NAMALWA (cell line): ENCODE data around the gene CRISPLD2.

Experiments used
- DNase-seq: peaks from one replicate; pipeline ENCODE4 v3.0.0-alpha.2; 2015; ENCODE audit warnings: low spot score

The CRISPLD2 gene

DNA sequence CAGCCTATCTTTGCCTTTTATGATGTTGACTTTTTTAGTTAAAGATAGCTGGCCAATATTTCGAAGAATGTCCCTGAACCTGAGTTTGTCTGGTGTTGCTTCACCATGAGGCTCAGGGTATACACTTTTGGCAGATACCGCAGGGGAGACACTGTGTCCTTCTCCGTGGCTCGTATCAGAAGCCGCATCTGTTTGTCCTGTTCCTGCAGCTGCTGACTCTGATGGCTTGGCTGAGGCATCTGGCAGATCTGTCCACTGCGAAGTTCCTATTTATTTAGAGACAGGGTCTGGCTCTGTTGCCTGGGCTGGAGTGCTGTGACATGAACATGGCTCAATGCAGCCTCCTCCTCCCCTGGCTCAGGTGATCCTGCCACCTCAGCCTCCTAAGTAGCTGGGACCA, 93.5 kb downstream of the CRISPLD2 start:
- no peak for DNase-seq

DNA sequence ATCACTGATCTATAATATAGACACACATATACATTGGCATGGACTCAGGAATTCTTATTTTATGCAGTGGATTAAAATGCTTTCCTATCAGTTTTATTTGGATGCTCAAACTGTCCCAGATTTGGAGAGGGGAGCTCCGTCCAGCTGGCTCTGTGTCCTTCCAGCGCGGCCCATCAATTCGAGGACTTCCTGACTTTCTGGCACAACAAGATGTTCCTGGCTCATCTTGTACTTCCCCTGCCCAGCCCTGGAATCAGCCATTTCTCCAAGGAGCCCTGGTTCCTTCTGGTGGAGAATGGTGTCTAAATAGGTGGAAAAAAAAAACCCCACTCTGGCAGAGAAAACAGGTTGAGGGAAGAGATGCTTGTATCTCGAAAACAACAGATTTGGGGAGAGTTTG, 94.5 kb downstream of the CRISPLD2 start:
- DNase-seq, result no peak

DNA sequence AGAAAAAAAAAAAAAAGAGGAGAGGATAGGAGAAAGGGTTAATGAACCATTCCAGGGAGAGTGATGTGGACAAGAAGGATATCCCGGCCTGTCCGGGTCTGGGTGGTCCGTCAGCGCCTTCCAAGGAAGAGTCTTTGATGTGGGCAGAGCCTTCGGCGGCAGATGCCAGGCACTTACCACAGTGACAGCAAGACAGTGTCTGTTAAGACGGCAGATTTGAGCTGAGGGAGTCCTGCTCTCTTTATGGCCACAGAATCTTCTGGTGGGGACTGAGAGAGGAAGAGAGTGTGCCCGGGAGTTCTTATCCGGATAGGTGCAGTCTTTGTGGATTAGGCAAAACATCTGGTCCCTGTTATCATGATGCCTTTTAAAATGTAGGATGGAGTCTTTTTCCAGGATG, 96.4 kb downstream of the CRISPLD2 start:
- DNase-seq, result no peak

DNA sequence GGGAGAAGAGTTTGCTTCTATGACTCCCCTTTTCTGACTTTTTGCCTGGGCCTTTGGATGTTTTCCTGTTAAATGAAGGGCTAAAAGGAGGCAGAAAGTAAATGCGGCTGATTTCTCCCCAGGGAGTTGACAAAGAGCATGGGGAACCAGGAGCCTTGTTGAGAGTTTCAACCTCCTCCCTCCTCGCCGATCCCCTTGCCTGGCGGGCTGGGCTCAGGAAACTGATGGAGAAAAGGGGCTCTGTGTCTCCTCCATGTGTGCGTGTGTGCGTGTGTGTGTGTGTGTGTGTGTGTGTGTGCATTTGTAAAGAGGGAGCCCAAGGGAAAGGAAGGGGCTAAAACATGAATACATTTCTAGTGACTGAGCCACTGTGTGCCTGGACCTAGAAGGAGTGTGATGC, 97.1 kb downstream of the CRISPLD2 start:
- no peak for DNase-seq

DNA sequence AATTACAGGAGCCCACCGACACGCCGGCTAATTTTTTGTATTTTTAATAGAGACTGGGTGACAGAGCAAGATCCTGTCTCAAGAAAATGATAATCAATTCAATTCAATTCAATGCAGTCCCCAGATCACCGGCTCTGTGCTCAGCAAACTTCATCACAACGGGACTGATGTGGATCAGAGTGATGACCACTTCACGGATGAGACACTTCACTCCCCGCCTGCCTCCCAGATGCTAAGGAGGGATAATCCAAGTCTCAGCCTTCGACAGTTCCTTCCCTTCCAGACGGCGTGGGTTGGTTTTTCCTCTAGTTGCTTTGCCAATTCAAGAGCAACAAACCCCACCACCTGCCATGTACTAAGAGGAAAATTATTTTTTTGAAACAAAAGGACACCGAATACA, 97.7 kb downstream of the CRISPLD2 start:
- no peak for DNase-seq

DNA sequence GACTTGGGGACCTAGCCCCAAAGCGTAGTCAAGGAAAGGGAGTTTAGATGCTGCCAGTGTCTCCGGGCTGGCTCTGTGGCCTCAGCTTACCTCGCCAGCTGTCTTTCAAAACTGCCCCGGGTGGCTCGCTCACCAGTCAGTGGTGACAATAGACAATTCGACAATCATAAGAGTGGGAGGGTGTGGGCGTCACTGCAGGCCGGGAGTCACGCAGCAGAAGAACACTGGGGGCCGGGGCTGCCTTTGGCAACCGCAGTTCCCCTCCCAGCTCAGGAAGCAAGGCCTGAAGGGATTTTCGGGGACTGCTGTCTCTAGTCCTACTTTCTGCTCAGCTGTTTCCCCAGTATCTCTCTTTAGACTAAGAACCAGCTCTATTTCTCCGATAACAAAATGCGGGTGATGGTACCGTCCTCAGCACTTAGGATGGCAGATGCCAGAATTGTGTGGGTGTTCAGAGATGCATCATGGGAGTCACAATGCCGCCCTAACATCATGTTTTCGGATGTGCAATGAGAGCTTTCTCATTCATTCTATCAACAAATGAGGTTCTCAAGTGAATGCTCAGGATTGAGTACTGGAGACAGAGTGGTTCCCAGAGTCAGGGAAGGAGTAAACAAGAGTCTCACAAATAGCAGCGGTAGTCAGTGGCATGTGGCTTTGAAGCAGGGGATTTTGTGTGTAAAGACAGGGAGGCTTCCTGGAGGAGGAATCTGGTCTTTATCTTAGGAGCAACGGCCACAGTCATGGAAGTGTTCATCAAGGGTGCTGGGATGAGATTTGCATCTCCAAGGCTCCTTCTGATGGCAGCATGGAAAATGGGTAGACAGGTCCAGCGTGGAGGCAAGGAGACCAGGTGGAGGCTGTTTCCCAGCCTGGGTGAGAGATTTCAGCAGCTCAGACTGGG, 98.5 kb downstream of the CRISPLD2 start:
- no peak for DNase-seq

DNA sequence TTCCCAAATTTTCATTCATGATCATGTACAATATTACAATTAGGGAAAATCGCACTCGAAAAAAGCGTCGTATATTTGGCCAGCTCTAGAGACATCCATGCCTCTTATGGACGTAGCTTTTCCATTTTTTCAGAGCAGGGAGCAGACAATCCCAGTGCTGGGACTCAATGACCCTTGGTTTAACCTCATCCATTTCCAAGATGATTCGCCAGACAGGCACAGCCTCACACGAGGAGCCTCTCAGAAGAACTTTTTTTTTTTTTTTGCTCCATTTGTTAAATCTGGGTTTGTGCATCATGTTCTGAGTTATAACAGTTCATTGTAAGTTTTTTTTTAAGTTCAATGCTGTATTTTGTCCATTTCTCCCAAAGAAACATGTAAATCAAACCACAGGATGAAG, 99.5 kb downstream of the CRISPLD2 start:
- no peak for DNase-seq

DNA sequence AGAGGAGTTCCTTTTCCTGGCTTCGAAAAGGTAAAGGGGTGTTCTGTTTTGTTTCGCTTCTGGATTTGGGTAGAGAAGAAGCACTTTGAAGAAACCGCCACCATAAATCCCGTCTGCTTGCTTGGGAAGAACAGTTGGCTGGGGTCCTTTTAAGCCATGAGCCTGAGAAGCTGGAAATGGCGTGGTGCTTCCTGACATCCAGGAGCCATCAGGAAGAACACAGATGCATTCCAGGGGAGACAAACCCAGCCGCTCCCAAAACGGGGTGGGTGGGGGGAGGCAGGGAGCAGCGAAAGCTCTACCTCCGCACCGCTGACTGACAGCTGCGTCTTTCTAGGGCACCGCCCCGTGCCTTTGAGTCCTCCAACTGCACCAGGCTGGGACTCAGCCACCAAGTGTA, 99.9 kb downstream of the CRISPLD2 start:
- DNase-seq, result no peak

DNA sequence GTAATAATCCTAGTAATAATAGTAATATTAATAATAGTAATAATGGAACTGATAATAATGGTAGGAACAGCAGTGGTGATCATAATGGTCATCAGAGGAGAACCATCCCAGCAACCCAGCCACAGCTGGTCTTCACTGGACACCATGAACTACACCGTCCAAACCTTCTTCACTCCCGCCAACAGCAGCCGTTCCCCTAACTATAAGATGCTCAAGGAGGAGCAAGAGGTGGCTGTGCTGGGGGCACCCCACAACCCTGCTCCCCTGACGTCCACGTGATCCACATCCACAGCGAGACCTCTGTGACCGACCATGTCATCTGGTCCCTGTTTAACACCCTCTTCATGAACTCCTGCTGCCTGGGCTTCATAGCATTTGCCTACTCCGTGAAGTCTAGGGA, 100.5 kb downstream of the CRISPLD2 start:
- no peak for DNase-seq

DNA sequence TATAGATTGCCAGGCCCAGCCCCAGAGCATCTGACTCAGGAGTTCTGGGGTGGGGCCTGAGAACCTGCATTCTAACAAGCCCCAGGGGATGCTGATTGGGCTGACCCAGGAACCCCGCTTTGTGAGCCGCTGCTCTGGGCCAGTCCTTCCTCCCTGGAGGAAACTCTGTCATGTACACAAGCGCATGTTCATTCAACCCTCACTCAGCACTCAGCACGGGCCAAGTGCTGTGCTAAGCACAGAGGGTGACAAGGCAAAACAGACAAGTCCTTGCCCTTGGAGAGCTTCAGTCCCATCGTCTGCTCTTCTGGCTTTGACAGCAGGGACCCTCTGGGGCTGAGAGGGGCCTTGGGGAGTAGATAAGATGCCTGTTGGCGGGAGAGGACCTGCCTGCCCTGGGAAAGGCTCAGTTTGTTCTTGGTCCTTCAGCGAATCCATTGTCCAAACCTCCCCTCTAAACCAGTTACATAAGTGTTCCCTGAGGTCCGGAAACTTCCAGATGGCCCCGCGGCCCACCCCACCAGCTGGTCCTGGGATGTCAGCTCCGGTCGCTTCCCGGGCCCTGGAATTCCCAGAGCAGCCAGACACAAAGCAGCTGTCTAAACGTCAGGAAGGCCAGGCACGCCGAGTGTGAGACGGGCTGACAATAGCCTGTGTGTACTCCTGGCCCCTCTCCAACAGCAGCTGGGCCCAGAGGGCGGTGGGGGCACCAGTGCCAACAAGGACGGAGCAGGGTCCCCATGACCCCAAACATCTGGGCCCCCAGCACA, 102.8 kb downstream of the CRISPLD2 start:
- peak; percentile 20 for DNase-seq

DNA sequence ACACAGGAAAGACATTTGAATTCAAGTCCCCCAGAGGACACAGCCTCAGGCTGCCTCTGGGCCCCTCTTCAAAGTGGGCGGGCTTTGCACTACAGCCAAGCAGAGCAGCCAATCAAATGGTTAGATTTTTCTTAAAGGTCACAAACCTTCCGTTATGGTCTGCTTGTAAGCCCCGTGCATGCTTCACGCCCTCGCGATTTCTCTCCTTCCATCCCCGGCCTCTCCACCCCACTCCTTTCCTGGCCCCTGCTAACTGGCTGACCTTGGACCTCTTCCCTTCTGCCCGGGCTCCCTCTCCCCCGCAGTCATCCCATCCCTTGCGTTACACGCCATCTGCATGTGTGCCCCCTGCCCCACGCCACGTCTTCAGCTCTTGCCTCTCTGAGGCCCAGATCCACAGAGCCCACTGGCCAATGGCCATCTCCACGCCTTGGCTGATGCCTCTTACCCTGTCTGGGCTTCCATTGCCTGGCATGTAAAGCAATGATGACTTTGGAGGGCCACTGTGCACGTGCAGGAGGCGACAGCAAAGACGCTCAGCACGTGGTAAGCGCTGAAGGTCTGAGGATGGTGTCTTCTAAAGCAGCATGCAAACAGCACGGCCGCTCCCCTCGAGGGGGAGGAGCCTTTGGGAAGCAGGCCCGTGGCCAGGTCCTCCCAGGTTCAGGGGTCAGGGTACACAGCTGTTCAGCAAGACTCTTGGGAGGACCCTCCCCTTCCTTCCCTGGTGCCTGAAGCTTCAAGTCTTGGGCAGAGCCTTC, 104.7 kb downstream of the CRISPLD2 start:
- DNase-seq, result peak; percentile 15

DNA sequence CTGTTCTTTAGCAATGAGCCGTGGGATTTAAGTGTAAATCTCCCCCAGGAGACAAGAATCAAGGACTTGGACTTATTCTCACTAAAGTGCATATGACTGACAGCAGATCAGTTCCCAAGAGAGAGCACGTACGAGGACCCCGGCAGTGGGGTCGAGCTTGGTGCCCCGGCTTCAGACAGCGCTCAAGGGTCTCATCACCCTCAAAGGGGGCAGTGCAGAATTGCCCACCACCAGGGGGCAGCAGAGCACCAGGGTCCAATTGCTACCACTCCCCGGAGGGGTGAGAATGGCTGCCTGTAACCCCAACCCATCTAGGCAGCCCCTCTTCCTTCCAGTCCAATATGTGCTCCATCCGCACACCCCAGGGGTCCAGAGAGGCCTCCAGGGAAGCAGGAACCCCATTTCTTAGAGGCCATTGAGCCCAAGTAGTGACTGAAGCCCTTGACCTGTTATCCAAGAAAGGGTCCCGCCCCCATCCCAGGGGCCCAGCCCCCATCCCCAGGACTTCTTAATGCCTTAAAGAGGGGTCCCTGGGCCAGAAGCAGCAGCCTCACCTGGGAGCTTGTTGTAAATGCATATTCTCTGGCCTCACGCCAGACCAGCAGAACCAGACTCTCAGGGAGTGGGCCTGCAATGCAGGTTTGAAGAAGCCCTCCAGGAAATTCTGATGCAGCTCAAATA, 105.4 kb downstream of the CRISPLD2 start:
- peak; percentile 74 for DNase-seq

DNA sequence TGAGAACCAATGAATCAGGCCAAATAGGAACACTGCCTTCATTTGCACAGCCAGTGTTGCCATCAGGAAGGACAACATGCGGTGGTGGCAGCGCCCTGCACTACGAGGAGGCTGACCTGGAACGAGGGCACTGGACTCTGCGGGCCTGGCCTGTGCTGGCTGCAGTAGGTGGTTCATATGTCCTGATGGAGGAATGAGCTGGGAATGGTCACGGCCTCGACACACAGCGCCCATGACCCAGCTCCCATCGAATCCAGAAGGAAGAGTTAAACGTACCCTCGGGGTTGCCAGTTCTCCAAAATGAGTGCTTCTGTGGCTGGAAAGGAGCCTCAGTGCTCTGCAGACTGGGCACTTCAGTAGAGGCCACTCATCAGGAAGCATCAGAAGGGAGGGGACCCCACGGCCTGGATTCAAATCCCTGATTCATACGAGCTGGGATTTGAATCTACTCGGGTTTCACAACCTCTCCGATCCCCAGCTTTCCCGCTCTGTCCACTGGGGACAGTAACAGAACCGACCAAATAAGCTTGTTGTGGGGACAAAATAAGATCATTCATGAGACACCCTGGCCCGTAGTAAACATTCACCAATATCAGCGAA, 106.1 kb downstream of the CRISPLD2 start:
- no peak for DNase-seq

DNA sequence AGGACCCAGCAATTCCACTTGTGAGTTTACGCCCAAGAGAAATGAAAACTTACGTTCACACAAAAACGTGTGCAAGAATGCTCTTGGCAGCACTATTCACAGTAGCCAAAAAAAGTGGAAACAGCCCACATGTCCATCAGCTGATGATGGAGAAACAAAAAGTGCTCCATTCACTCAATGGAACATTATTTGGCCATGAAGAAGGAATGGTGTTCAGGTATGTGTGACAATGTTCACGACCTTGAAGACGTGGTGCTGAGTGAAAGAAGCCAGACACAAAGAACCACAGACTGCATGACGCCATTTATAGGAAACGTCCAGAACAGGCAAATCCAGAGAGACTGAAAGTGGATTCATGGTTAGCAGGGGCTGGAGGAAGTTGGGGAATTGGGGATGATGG, 106.7 kb downstream of the CRISPLD2 start:
- no peak for DNase-seq

DNA sequence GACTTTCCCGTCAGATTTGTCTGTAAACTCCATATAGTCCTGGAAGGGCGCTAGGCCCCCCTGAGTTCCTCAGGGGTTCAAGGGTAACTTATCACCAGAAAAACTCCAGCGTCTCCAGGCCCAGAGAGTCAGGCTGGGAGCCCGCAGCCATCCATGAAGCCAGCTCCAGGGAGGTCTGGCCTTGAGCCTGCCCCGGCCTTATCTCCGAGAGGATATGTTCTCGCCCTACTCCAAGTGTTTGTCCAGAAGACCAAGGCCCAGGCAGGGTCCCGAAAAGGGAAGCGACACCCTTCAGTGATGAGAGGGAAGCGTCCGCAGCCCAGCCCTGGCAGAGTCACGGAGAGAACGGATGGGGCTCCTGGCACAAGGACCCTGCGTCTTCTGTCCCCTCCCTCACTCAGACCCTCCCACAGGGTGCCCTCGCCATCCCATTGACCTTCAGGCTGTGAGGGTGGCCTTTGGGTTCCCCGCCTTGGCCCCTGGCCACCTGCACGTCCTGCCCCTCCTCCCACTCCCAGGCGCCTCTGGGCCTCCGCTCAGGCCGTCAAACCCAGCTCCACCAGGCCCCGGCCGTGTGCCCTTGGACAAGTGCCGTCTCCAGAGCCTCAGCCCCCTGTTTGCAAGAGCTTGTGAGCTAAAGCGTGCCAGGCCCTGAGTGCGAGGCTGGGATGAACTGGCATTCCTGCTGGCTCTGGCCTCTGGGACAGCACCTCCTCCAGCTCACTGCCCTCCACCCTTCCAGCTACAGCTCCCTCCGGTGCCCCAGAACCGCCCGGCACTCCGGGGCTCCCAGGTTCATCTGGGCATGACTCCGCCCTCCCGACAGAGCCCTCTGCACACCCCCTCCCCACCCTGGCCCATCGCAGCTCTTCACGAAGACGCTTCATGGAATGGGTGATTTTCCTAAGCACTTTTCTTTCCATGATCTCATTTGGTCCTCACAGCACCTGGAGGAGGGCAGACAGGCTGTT, 108.1 kb downstream of the CRISPLD2 start:
- no peak for DNase-seq

DNA sequence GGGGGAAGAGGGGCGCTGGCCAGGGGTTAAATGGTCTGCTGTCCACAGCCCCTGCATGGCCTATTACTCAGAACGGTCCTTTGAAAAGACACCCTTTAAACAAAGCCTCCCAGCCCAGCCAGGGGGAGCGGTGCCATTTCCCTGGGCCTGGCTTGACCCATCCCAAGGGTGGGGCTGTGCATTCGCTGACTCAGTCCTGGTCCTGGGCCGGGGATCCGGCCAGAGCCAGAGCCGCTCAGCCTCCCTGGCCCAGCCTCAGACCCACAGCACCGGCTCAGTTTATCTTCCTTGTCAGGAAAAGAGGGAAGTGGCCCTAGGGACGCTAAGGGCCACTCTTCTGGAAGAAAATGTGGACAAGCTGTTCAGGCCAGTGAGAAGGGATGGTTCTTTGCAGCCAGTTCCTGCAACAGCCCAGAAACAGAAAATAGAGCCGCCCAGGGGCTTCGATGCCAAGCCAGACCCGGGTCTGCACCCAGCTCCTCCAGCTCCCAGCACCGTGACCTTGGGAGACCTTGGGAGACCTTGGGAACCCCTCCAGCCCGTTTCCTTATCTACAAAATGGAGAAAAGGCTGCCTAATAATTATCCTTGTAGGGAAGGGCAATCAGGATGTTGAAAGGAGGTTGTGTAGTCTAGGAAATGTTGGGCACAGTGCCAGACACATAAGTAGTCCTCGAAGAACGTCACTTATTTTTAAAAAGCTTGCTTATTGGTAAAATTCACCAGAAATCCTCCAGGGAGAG, 109.1 kb downstream of the CRISPLD2 start:
- no peak for DNase-seq

DNA sequence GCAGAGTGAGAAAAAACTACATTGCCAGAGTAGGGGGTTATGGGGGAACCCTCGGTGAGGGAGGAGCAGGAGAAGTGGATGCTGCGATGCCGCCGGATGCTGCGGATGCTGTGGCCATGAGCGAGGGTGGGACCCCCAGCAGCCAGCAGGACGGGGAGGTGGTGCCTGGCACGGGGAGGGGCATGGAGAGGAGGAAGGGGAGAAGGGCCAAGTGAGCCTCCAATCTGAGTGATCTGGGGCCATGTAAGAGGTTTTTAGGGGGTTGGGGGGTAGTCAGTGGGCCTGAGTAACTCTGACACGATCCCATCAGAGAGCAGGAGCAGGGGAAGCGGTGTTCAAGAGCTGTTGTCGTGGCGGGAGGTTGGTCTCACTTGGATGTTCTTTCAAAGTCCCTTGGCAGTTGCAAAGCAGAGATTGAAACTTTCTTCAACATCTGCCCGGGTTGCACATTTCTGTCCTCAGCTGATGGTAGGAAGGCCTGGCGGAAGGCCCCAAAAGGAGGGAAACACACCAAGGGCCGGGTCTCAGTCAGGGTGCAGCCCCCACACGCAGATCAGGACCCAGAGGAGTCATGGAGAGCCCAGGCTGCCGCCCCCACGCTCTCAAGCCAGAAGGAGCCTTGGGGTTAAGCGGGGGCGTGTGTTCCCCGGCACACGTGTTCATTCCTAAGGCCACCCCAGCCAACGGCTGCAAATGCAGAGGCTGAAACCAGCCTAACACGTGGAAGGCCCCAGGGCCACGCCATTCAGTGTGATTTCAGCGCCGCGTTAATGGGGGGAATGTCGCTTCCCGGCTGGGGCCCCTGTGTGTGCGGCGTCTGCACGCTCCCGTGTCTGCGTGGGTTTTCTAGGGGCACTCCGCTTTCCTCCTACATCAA, 109.9 kb downstream of the CRISPLD2 start:
- no peak for DNase-seq

DNA sequence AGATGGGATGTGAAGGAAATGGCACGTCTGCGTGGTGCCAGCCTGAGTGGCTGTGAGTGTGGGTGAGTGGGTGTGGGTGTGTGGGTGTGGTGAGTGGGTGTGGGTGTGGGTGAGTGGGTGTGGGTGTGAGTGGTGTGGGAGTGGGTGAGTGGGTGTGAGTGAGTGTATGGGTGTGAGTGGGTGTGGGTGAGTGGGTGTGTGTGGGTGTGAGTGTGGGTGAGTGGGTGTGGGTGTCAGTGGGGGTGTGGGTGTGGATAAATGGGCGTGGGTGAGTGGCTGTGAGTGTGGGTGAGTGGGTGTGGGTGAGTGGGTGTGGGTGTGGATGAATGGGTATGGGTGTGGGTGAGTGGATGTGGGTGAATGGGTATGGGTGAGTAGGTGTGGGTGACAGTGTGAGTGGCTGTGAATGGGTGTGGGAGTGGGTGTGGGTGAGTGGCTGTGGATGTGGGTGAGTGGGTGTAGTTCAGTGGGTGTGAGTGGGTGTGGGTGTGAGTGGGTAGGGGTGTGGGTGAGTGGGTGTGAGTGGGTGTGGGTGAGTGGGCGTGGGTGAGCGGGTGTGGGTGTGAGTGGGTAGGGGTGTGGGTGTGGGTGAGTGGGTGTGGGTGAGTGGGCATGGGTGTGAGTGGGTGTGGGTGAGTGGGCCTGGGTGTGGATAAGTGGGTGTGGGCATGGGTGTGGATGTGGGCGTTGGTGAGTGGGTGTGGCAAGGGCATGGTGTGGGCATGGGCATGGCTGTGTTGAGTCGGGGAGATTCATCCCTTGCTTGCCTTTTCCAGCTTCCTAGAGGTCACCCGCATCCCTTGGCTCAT, 110.7 kb downstream of the CRISPLD2 start:
- no peak for DNase-seq
